ENCODE results near the gene JMJD6. TPM values are rescaled to one million over a fixed set of nuclear protein-coding genes. Genes with fewer than 3 reads are reported as not detected.
A peak's percentile ranks its signal among the peaks of the same experiment; 100 is the strongest.
"Not testable (repeated sequence)": the region's sequence is repeated elsewhere in the genome, so short reads cannot be mapped to it uniquely, and the experiment has no call there.

The JMJD6 gene
- total RNA-seq, 1 donor from 2014 or later, result 16.8 TPM

DNA sequence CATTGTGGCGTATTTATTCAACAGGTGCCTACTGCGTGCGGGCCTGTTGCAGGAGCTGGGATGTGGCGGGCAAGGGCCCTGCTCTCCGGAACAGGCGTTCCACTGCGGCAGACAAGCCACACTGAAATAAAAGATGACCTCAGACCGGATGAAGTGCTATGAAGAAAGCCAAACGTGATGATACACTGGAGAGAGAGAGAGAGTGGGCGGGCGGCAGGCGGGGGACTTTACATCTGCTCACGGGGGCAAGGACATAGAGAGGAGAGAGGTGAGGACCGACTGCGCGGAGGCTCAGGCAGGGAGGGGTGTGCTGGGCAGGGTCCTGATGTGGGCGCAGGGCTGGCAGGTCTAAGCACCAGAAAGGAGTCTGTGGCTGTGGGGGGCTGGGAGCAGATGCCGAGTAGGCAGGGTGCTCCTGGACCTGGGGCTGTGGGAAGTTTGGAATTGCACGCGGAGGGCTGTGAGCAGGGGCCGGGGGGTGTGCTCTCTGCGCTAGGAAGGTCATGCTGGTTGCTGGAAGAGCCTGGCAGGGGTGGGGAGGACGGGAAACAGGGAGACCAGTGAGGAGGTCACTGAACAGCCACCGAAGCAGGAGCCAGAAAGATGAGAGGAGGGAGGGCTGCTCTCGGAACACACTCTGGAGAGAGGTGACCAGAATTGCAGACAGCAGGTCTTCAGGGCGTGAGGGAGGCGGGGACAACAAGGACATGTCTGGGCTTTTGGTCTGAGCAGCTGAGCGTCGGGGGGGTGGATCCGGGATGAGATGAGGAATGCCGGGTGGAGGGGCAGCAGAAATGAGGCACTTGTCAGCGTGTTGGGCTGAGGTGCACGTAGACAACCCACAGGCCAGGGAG lies 25.6 kb downstream of the JMJD6 start:
- peaks cover 2% of the 10 kb centered on the region for H3K36me3 Mint-ChIP-seq (ENCODE audit: unreplicated experiment)
- no peaks in the 10 kb centered on the region for H3K27me3 Mint-ChIP-seq (ENCODE audit: unreplicated experiment)
- no peak for TF ChIP-seq CTCF (IDR thresholded peaks at IDR 0.05)
- no peak for DNase-seq (ENCODE audit: extremely low spot score, unreplicated experiment)
- H3K27ac Mint-ChIP-seq (ENCODE audit: unreplicated experiment), result peak overlapping the region; percentile 90
- peaks cover 71% of the 10 kb centered on the region for H3K4me1 Mint-ChIP-seq (ENCODE audit: unreplicated experiment)
- H3K4me3 Mint-ChIP-seq (ENCODE audit: unreplicated experiment), result peak overlapping the region; percentile 42
- no peaks in the 10 kb centered on the region for H3K9me3 Mint-ChIP-seq (ENCODE audit: unreplicated experiment)

- no peak for TF ChIP-seq CTCF (IDR thresholded peaks at IDR 0.05)
- peaks cover 73% of the 10 kb centered on the region for H3K4me1 Mint-ChIP-seq (ENCODE audit: unreplicated experiment)
- no peaks in the 10 kb centered on the region for H3K9me3 Mint-ChIP-seq (ENCODE audit: unreplicated experiment)
- DNase-seq (ENCODE audit: extremely low spot score, unreplicated experiment), result no peak
- H3K4me3 Mint-ChIP-seq (ENCODE audit: unreplicated experiment), result peak overlapping the region; percentile 42
- peaks cover 5% of the 10 kb centered on the region for H3K36me3 Mint-ChIP-seq (ENCODE audit: unreplicated experiment)
- no peaks in the 10 kb centered on the region for H3K27me3 Mint-ChIP-seq (ENCODE audit: unreplicated experiment)
- peak overlapping the region; percentile 90 for H3K27ac Mint-ChIP-seq (ENCODE audit: unreplicated experiment)
Observed at GRCh38 chr17:76700270-76700616, 26.2 kb downstream of the JMJD6 start.

DNA sequence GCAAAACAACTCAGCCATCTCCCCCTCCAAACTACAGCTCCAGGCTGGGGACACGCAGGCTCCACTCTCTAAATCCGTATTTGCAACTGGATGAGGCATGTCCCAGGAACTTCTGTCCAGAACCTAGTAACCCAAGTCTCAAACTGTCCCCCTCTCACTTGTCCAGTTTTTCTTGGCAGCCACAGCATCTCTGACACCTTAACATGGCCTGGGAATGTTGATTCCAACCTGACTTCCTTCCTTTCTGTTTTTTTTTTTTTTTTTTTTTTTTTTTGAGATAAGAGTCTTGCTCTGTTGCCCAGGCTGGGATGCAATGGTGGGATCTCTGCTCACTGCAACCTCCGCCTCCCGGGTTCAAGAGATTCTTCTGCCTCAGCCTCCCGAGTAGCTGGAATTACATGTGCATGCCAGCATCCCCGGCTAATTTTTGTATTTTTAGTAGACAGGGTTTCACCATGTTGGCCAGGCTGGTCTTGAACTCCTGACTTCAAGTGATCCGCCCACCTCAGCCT lies 27.9 kb downstream of the JMJD6 start:
- not testable (repeated sequence) for H3K36me3 Mint-ChIP-seq (ENCODE audit: unreplicated experiment); H3K27me3 Mint-ChIP-seq (ENCODE audit: unreplicated experiment); H3K27ac Mint-ChIP-seq (ENCODE audit: unreplicated experiment); DNase-seq (ENCODE audit: extremely low spot score, unreplicated experiment); H3K9me3 Mint-ChIP-seq (ENCODE audit: unreplicated experiment); H3K4me3 Mint-ChIP-seq (ENCODE audit: unreplicated experiment)
- H3K4me1 Mint-ChIP-seq (ENCODE audit: unreplicated experiment), result peaks cover 77% of the 10 kb centered on the region

DNA sequence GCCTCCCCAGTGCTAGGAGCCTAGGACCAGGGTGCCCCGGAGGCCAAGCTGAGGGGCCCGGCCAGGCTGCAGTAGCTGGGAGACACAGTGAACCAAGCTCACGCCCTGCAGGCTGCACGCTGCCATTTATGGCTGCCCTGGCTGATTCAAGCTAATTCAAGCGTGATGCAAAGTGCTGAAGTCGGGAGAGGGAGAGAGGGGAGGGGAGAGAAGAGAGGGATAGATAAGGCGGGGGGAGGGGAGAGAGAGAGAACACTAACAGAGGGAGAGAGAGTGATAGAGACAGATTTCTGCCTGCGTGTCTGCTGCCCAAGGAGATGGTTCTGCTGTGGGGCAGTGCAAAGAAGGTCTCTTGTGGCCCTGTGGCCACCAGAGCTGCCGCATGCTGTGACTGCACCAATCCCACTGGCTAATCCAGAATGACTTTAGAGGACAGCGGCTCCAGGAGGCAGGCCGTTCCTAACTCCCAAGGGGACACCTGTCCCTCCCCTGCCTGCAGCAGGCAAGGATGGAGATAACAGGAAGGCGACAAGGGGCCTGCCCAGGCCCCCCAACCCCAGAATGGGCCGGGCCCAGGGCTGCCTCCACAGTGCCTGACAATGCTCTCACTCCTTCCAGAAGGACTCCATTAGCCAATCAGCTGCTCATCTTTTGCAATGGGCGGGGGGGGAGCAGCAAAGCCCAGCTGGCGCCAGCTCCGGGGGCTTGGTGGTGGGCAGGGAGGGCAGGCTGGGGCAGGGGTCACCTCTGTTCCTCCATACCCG lies 28.5 kb downstream of the JMJD6 start:
- DNase-seq (ENCODE audit: extremely low spot score, unreplicated experiment), result no peak
- H3K9me3 Mint-ChIP-seq (ENCODE audit: unreplicated experiment), result no peaks in the 10 kb centered on the region
- no peak overlapping the region for H3K4me3 Mint-ChIP-seq (ENCODE audit: unreplicated experiment)
- H3K4me1 Mint-ChIP-seq (ENCODE audit: unreplicated experiment), result peaks cover 78% of the 10 kb centered on the region
- peak overlapping the region; percentile 73 for H3K27ac Mint-ChIP-seq (ENCODE audit: unreplicated experiment)
- peaks cover 5% of the 10 kb centered on the region for H3K36me3 Mint-ChIP-seq (ENCODE audit: unreplicated experiment)
- no peaks in the 10 kb centered on the region for H3K27me3 Mint-ChIP-seq (ENCODE audit: unreplicated experiment)
- no peak for TF ChIP-seq CTCF (IDR thresholded peaks at IDR 0.05)

DNA sequence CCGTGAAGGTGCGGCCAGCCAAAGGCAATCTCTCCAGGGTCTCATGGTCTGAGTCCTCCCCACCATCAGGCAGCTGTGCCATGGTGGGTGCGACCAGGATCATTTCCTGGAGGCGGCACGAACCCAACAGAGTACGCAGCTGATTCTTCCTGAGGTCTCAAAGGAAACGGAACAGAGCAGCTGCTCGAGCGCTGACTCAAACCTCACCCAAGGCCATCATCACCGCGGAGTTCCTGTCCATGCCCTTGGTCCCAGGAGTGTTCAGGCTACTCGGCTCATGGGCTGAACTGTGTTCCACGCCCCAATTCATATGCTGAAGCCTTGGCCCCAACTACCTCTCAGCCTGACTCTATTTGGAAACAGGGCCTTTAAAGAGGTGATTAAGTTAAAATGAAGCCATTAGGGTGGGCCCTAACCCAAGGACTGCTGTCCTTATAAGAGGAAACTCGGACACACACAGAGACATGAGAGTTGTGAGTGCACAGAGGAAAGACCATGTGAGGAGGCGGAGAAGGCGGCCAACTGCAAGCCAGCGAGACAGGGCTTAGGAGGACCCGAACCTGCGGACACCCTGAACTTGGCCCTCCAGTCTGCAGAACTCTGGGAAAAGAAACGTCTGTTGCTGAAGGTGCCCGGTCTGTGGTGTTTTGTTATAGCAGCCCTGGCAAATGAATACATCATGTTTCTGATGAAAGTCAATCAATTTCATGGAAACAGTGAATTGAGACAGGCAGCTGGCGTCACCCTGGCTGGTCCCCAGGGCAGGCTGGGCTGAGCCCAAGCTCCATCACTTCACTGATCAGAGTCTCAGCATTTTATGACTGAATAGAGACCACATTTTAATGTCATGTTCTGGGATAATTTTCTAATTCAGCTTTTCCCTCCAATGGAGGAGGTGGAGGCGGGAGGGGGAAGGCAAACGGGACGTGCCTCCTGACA lies 29.4 kb downstream of the JMJD6 start:
- peaks cover 75% of the 10 kb centered on the region for H3K4me1 Mint-ChIP-seq (ENCODE audit: unreplicated experiment)

More for the DNA sequence above, 29.4 kb downstream of the JMJD6 start:
- TF ChIP-seq CTCF (IDR thresholded peaks at IDR 0.05), result no peak
- no peak for DNase-seq (ENCODE audit: extremely low spot score, unreplicated experiment)
- peaks cover 5% of the 10 kb centered on the region for H3K36me3 Mint-ChIP-seq (ENCODE audit: unreplicated experiment)
- no peak overlapping the region for H3K4me3 Mint-ChIP-seq (ENCODE audit: unreplicated experiment)
- H3K9me3 Mint-ChIP-seq (ENCODE audit: unreplicated experiment), result no peaks in the 10 kb centered on the region
- H3K27ac Mint-ChIP-seq (ENCODE audit: unreplicated experiment), result peak overlapping the region; percentile 73
- H3K27me3 Mint-ChIP-seq (ENCODE audit: unreplicated experiment), result no peaks in the 10 kb centered on the region

Data from osteocyte (in vitro differentiated cells).